Measurements from ENCODE around the gene TBX1. TPM values are rescaled to one million over a fixed set of nuclear protein-coding genes. Genes with fewer than 3 reads are reported as not detected.
"Not testable (repeated sequence)": the region's sequence is repeated elsewhere in the genome, so short reads cannot be mapped to it uniquely, and the experiment has no call there.

The TBX1 gene
- total and polyA plus RNA-seq, 2 experiments from 2014 or later: 0.12 to 0.71 TPM

GRCh38 chr22:19789828-19790227 lies 29.2 kb downstream of the TBX1 start:
- no peak for DNase-seq (ENCODE audit: low read depth in 1 of 2, low spot score in 1 of 2)
- H3K27ac ChIP-seq: no peak overlapping the region
- H3K4me3 ChIP-seq: no peak overlapping the region
- no peaks in the 10 kb centered on the region for H3K27me3 ChIP-seq
- no peak for TF ChIP-seq CTCF (IDR thresholded peaks at IDR 0.05; ENCODE audit: low read depth, low read length)
- no peaks in the 10 kb centered on the region for H3K4me1 ChIP-seq (ENCODE audit: low read depth)
- H3K9me3 ChIP-seq (ENCODE audit: low read depth): no peaks in the 10 kb centered on the region
- H3K36me3 ChIP-seq: no peaks in the 10 kb centered on the region

DNA sequence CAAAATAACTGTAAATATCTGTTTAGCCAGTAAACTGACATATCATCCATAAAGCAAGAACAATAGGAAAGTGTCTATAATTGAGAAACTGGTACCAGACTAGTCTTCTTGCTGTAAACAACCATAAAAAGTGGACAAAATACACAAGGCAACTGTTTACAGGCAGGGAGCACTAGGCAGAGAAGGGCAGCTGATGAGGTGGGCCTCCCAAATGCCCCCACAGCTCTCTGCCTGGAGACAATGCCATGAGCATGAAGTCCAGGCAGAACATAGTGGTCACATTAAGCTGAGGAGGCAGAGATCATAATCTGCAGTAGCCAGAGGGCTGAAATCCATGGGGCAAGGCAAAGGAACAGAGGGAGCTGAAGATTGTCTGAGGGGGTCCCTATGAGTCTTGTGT lies 30.7 kb downstream of the TBX1 start:
- H3K36me3 ChIP-seq: no peaks in the 10 kb centered on the region
- no peak for TF ChIP-seq CTCF (IDR thresholded peaks at IDR 0.05; ENCODE audit: low read depth, low read length)
- no peak overlapping the region for H3K4me3 ChIP-seq
- DNase-seq (ENCODE audit: low read depth in 1 of 2, low spot score in 1 of 2): no peak
- H3K27ac ChIP-seq: no peak overlapping the region
- H3K27me3 ChIP-seq: no peaks in the 10 kb centered on the region
- H3K9me3 ChIP-seq (ENCODE audit: low read depth): no peaks in the 10 kb centered on the region
- no peaks in the 10 kb centered on the region for H3K4me1 ChIP-seq (ENCODE audit: low read depth)

GRCh38 chr22:19791894-19792293 lies 31.3 kb downstream of the TBX1 start:
- H3K27ac ChIP-seq: no peak overlapping the region
- H3K4me1 ChIP-seq (ENCODE audit: low read depth): no peaks in the 10 kb centered on the region
- no peaks in the 10 kb centered on the region for H3K27me3 ChIP-seq
- DNase-seq (ENCODE audit: low read depth in 1 of 2, low spot score in 1 of 2): no peak
- no peak for TF ChIP-seq CTCF (IDR thresholded peaks at IDR 0.05; ENCODE audit: low read depth, low read length)
- H3K4me3 ChIP-seq: no peak overlapping the region
- H3K9me3 ChIP-seq (ENCODE audit: low read depth): no peaks in the 10 kb centered on the region
- H3K36me3 ChIP-seq: no peaks in the 10 kb centered on the region

- H3K27ac ChIP-seq; DNase-seq (ENCODE audit: low read depth in 1 of 2, low spot score in 1 of 2); H3K4me1 ChIP-seq (ENCODE audit: low read depth); H3K27me3 ChIP-seq; H3K4me3 ChIP-seq; H3K9me3 ChIP-seq (ENCODE audit: low read depth); H3K36me3 ChIP-seq: not testable (repeated sequence)
These were observed 31.9 kb downstream of the TBX1 start for GRCh38 chr22:19792383-19792896.

- H3K9me3 ChIP-seq (ENCODE audit: low read depth): no peaks in the 10 kb centered on the region
- no peaks in the 10 kb centered on the region for H3K4me1 ChIP-seq (ENCODE audit: low read depth)
- no peak for TF ChIP-seq CTCF (IDR thresholded peaks at IDR 0.05; ENCODE audit: low read depth, low read length)
- no peaks in the 10 kb centered on the region for H3K27me3 ChIP-seq
- no peak for DNase-seq (ENCODE audit: low read depth in 1 of 2, low spot score in 1 of 2)
- no peak overlapping the region for H3K4me3 ChIP-seq
- H3K27ac ChIP-seq: no peak overlapping the region
- no peaks in the 10 kb centered on the region for H3K36me3 ChIP-seq
These were observed 32.6 kb downstream of the TBX1 start for GRCh38 chr22:19793161-19793560.

DNA sequence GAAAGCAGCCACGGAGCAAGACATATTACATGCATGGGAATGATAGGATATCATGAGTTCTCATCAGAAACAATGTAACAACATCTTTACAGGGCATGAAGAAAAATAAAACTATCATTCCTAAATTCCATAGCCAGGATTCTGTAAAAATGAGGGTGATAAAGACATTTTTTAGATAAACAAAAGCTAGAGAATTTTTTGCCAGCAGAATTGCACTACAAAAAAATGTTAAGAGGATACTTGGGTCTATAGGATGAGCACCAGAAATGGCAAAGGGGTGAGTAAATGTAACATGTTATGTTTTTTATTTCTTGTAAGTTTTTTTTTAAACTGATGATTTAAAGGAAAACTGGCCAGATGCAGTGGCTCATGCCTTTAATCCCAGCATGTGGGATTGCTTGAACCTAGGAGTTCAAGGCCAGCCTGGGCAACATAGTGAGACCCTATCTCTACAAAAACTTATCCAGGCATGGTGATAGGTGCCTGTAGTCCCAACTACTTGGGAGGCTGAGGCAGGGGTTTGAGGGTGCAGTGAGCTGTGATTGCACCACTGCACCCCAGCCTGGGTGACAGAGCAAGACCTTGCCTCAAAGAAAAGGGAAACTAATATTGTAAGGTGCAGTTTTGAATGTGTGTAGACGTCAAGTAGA lies 33.2 kb downstream of the TBX1 start:
- Histone ChIP-seq H3K36me3 (no peaks in the 10 kb centered on the region), H3K27ac (no peak overlapping the region), H3K27me3 (no peaks in the 10 kb centered on the region), H3K4me3 (no peak overlapping the region), H3K4me1 (ENCODE audit: low read depth) (no peaks in the 10 kb centered on the region), H3K9me3 (ENCODE audit: low read depth) (no peaks in the 10 kb centered on the region)
- TF ChIP-seq CTCF (IDR thresholded peaks at IDR 0.05; ENCODE audit: low read depth, low read length): no peak
- DNase-seq (ENCODE audit: low read depth in 1 of 2, low spot score in 1 of 2): no peak

Data from cardiac muscle cell (in vitro differentiated cells and primary cell).